Suprapubic skin (tissue), 4 donors: ENCODE results near the gene SPECC1. TPM values are rescaled to one million over a fixed set of nuclear protein-coding genes. Genes with fewer than 3 reads are reported as not detected.
A peak's percentile ranks its signal among the peaks of the same experiment; 100 is the strongest.

Experiments
- DNase-seq, 2 donors: peaks; one replicate each; pipeline ENCODE4 v3.0.0-alpha.2; 2019; ENCODE audit warnings: low spot score in 2 of 2
- H3K27ac ChIP-seq: fragments of 200-600 bp; sonication (generic); one replicate; pipeline ENCODE4 v1.5.1; 2019
- H3K27me3 ChIP-seq: fragments of 200-600 bp; sonication (generic); one replicate; pipeline ENCODE4 v1.5.1; 2019
- H3K36me3 ChIP-seq: fragments of 200-600 bp; sonication (generic); one replicate; pipeline ENCODE4 v1.5.1; 2019
- H3K4me1 ChIP-seq: fragments of 200-600 bp; sonication (generic); one replicate; pipeline ENCODE4 v1.5.1; 2019
- H3K4me3 ChIP-seq: fragments of 200-600 bp; sonication (generic); one replicate; pipeline ENCODE4 v1.5.1; 2019; ENCODE audit warnings: mild to moderate bottlenecking
- H3K9me3 ChIP-seq: fragments of 200-600 bp; sonication (generic); one replicate; pipeline ENCODE4 v1.5.1; 2019
- CTCF ChIP-seq, 2 donors: fragments of 200-600 bp in 1 of 2; fragments of 450-650 bp in 1 of 2; sonication (generic) in 1 of 2; IDR thresholded peaks; one replicate each; pipeline ENCODE4 v1.5.1; 2016 to 2019; ENCODE audit warnings: antibody characterized with exemption in 2 of 2, mild to moderate bottlenecking in 1 of 2, moderate library complexity in 1 of 2
- EP300 ChIP-seq: sonication (generic); formaldehyde crosslinking; IDR thresholded peaks from one replicate; pipeline ENCODE4 v1.6.1; 2017; ENCODE audit warnings: antibody characterized with exemption
- POLR2A ChIP-seq, 2 donors: fragments of 450-650 bp; IDR thresholded peaks; one replicate each; pipeline ENCODE4 v1.6.1; 2017; ENCODE audit warnings: antibody characterized with exemption in 2 of 2, mild to moderate bottlenecking in 2 of 2, moderate library complexity in 2 of 2
- POLR2AphosphoS5 ChIP-seq, 3 donors: sonication (generic); formaldehyde crosslinking; IDR thresholded peaks; one replicate each; pipeline ENCODE4 v1.6.1; 2017; ENCODE audit warnings: antibody characterized with exemption in 3 of 3
- WGBS: methylation state at CpG from one replicate; pipeline ENCODE4 v1.1.5; 2018; 5-methylcytosine and 5-hydroxymethylcytosine counted together
- total RNA-seq, 4 donors: library from RNA; depleted of rRNA; stranded (reverse); fragments of >200 nt; gene quantifications; one replicate each; pipeline ENCODE4 v1.1.0, GENCODE V29; 2016

Gene SPECC1
- total RNA-seq, 4 donors from 2014 or later = 12.2 to 18.1 (median 16.4) TPM

DNA sequence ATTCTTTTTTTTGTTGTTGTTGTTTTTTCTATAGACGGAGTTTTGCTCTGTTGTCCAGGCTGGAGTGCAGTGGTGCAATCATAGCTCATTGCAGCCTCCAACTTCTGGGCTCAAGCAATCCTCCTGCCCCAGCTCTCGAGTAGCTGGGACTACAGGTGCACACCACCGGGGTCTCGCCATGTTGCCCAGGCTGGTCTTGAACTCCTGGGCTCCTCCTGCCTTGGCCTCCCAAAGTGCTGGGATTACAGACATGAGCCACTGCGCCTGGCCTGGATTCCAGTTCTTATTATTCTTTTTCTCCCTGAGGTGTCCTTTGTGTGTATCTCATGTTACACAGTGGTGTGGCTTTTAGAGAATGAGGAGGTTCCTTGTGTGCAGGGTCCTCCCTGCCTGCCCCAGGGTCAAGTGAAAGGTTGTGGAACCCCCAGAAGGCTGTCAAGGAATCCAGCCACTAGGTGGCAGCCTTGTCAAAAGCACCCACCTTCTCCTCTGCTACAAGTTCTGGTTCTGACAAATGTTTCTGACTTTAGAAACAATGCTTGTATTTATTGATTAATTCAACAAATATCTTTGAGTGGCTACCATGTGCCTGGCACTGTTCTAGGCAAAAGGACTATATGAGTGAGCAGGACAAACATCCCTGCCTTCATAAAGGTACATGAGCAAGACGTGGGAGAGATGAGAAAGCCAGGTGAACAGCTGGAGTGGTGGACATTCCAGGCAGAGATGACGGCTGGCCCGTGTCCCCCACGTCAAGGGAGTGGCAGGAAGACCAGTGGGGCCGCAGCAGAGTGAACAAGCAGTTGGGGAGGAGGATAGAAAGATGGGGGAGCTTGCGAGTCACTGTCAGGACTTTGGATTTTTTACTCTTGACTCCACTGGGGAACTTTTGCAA, 112.4 kb downstream of the SPECC1 start:
- Histone ChIP-seq H3K36me3 (no peaks in the 10 kb centered on the region), H3K4me3 (no peak overlapping the region), H3K9me3 (no peaks in the 10 kb centered on the region), H3K27ac (no peak overlapping the region), H3K27me3 (no peaks in the 10 kb centered on the region), H3K4me1 (no peaks in the 10 kb centered on the region)
- no peak for TF ChIP-seq EP300
- TF ChIP-seq CTCF (IDR thresholded peaks at IDR 0.05) = peak; percentile 65 to 74
- TF ChIP-seq POLR2A (IDR thresholded peaks at IDR 0.05) = no peak
- DNase-seq = no peak
- WGBS = 57% methylated on average over 11 of the region's 11 CpGs

DNA sequence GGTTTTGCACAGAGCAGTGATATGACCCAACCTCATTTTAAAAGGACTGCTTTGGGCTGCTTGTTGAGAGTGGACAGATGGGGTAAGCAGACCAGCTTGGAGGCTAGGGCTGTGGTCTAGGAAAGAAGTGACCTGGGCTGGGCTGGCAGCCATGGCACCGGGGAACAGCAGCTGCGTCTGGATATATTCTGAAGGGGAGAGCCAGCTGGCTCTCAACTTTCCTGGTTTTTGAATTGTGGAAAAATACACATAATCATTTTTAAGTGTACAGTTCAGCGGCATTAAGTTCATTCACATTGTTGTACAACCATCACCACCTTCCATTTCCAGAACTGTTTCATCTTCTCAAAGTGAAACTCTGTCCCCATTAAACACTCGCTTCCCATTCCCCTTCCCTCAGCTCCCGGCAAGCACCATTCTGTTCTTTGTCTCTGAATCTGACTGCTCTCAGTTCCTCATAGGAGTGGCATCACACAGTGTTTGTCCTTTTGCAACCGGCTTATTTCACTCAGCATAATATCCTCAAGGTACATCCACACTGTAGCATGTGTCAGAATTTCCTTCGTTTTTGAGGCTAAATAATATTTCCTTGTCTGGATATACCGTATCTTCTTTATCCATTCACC, 113.2 kb downstream of the SPECC1 start:
- WGBS = 76% methylated on average over 8 of the region's 8 CpGs
- TF ChIP-seq CTCF (IDR thresholded peaks at IDR 0.05) (no peak), POLR2AphosphoS5 (IDR thresholded peaks at IDR 0.05) (no peak), EP300 (no peak), POLR2A (IDR thresholded peaks at IDR 0.05) (no peak)
- H3K36me3 ChIP-seq = no peaks in the 10 kb centered on the region
- H3K4me1 ChIP-seq = no peaks in the 10 kb centered on the region
- H3K4me3 ChIP-seq = no peak overlapping the region
- no peak for DNase-seq
- no peaks in the 10 kb centered on the region for H3K9me3 ChIP-seq
- no peaks in the 10 kb centered on the region for H3K27me3 ChIP-seq
- no peak overlapping the region for H3K27ac ChIP-seq

DNA sequence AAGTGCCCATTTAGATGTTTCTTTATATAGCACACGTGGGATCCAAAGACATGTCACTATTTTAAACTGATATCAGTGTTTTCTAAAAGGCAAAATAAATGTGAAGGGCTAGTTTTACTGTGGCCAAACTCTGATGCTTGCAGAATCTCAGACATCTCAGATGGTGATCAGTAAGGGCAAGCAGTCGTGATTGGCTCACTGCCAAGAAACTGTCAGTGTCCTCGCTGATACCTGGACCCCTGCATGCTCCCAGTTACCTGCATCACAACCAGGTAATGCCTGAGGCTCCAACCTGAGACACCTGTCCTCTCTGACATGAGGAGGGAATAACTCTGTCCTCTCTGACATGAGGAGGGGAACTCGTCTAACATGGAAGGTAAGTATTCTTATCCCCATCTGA, 114.0 kb downstream of the SPECC1 start:
- Histone ChIP-seq H3K27me3 (no peaks in the 10 kb centered on the region), H3K4me1 (no peaks in the 10 kb centered on the region), H3K27ac (no peak overlapping the region), H3K4me3 (no peak overlapping the region), H3K9me3 (no peaks in the 10 kb centered on the region), H3K36me3 (no peaks in the 10 kb centered on the region)
- WGBS = 54% methylated on average over 4 of the region's 4 CpGs
- DNase-seq = no peak
- TF ChIP-seq POLR2AphosphoS5 (IDR thresholded peaks at IDR 0.05) (no peak), POLR2A (IDR thresholded peaks at IDR 0.05) (no peak), EP300 (no peak), CTCF (IDR thresholded peaks at IDR 0.05) (no peak)

- no peaks in the 10 kb centered on the region for H3K36me3 ChIP-seq
- TF ChIP-seq POLR2AphosphoS5 (IDR thresholded peaks at IDR 0.05) (no peak), CTCF (IDR thresholded peaks at IDR 0.05) (no peak), EP300 (no peak), POLR2A (IDR thresholded peaks at IDR 0.05) (no peak)
- no peaks in the 10 kb centered on the region for H3K27me3 ChIP-seq
- H3K9me3 ChIP-seq = no peaks in the 10 kb centered on the region
- H3K4me1 ChIP-seq = no peaks in the 10 kb centered on the region
- no peak overlapping the region for H3K4me3 ChIP-seq
- WGBS = 65% methylated on average over 6 of the region's 6 CpGs
- DNase-seq = no peak
- no peak overlapping the region for H3K27ac ChIP-seq
These were observed 116.6 kb downstream of the SPECC1 start for GRCh38 chr17:20125724-20126123.

DNA sequence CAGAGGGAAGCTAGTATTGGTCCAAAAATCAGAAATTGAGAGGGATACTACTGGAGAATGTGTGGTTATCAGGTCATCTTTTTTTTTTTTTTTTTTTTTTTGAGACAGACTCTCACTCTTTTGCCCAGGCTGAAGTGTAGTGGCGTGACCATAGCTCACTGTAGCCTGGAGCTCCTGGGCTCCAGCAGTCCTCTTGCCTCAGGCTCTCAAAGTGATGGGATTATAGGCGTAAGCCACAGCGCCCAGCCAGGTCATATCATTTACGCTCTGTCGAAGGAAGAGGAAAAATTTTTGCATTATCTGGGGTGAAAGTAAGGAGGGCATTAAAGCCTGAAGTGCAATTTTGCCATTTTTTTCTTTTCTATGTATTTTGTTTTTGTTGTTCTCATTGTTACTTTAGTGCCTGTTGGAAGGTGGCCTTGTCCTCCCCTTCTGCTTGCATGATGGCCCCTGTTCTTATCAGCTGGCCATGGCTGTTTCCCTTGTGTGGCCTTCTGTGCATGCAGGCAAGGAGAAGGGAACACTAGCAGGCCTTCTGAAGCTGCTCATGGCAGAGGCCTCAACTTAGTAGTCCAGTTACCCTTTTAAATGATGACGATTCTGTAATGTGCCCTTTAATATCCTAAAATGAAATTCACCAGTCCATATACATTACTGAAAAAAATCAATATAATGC, 118.3 kb downstream of the SPECC1 start:
- H3K4me3 ChIP-seq = no peak overlapping the region
- WGBS = 93% methylated on average over 6 of the region's 6 CpGs
- TF ChIP-seq POLR2AphosphoS5 (IDR thresholded peaks at IDR 0.05) (no peak), CTCF (IDR thresholded peaks at IDR 0.05) (no peak), EP300 (no peak), POLR2A (IDR thresholded peaks at IDR 0.05) (no peak)
- no peak for DNase-seq
- H3K36me3 ChIP-seq = no peaks in the 10 kb centered on the region
- no peaks in the 10 kb centered on the region for H3K9me3 ChIP-seq
- H3K27me3 ChIP-seq = no peaks in the 10 kb centered on the region
- no peak overlapping the region for H3K27ac ChIP-seq
- H3K4me1 ChIP-seq = no peaks in the 10 kb centered on the region
